Natural killer cell (primary cell): ENCODE results near the gene PDC. TPM values are rescaled to one million over a fixed set of nuclear protein-coding genes. Genes with fewer than 3 reads are reported as not detected.

Experiments
- ATAC-seq, 3 donors: fragments of 150-1000 bp in 2 of 3; fragments of 200-7000 bp in 1 of 3; cut with Tn5 transposase; 1 replicate in 1 of 3; 2 replicates in 2 of 3; pipeline ENCODE4 v1.10.0; 2021; ENCODE audit warnings: mild to moderate bottlenecking in 2 of 3, moderate library complexity in 2 of 3
- DNase-seq, 2 donors: peaks; one replicate each; pipeline versions ENCODE4 v3.0.0 to v3.0.0-alpha.2; 2013 to 2021; ENCODE audit warnings: mixed read lengths in 1 of 2
- H3K27ac ChIP-seq: one replicate; pipeline ENCODE4 v1.5.1; 2013; ENCODE audit warnings: mild to moderate bottlenecking, low read length
- H3K27me3 ChIP-seq: one replicate; pipeline ENCODE4 v1.6.1; 2013; ENCODE audit warnings: low read length; ENCODE audit not compliant: control insufficient read depth, insufficient read depth
- H3K36me3 ChIP-seq: one replicate; pipeline ENCODE4 v1.6.1; 2013; ENCODE audit warnings: low read length; ENCODE audit not compliant: control insufficient read depth, insufficient read depth
- H3K4me1 ChIP-seq: one replicate; pipeline ENCODE4 v1.6.1; 2013; ENCODE audit warnings: low read length; ENCODE audit not compliant: control insufficient read depth, insufficient read depth
- H3K4me3 ChIP-seq: one replicate; pipeline ENCODE4 v1.5.1; 2013; ENCODE audit warnings: low read length
- H3K9me3 ChIP-seq: one replicate; pipeline ENCODE4 v1.6.1; 2013; ENCODE audit warnings: low read length; ENCODE audit not compliant: control insufficient read depth, insufficient read depth
- H3K27ac Mint-ChIP-seq, 2 donors: one replicate each; pipeline ENCODE4 v1.8.0; 2022; ENCODE audit warnings: mild to moderate bottlenecking in 2 of 2, mixed read lengths in 2 of 2, moderate library complexity in 1 of 2
- H3K27me3 Mint-ChIP-seq, 2 donors: one replicate each; pipeline ENCODE4 v1.8.0; 2022; ENCODE audit warnings: low read depth in 2 of 2, mixed read lengths in 2 of 2
- H3K36me3 Mint-ChIP-seq: one replicate; pipeline ENCODE4 v1.8.0; 2022; ENCODE audit warnings: mixed read lengths
- H3K4me1 Mint-ChIP-seq, 2 donors: one replicate each; pipeline ENCODE4 v1.8.0; 2022; ENCODE audit warnings: mixed read lengths in 2 of 2
- H3K4me3 Mint-ChIP-seq: one replicate; pipeline ENCODE4 v1.8.0; 2022; ENCODE audit warnings: mild to moderate bottlenecking, moderate library complexity, mixed read lengths
- H3K9me3 Mint-ChIP-seq, 2 donors: one replicate each; pipeline ENCODE4 v1.8.0; 2022; ENCODE audit warnings: mixed read lengths in 2 of 2
- CTCF ChIP-seq: fragments of 200-600 bp; IDR thresholded peaks from one replicate; pipeline ENCODE4 v1.8.0; 2022; ENCODE audit warnings: antibody characterized with exemption
- WGBS: methylation state at CpG from one replicate; pipeline ENCODE4 v1.1.7; 2013; ENCODE audit warnings: missing lambda C conversion rate; ENCODE audit not compliant: insufficient coverage; 5-methylcytosine and 5-hydroxymethylcytosine counted together
- intact Hi-C: fragments of 100-400 bp; cut with micrococcal nuclease; formaldehyde crosslinking; loops from one replicate; pipeline ENCODE4 v1.14.2; 2022
- total RNA-seq, 4 donors: library from RNA; stranded (reverse); fragments of 120-200 nt in 1 of 4; gene quantifications; one replicate each; pipeline versions ENCODE4 v1.2.3 to v1.2.4, GENCODE V29; 2013 to 2022

The PDC gene
- total RNA-seq, 3 donors from 2014 or later (not counting 1 experiment from before 2014, with no cell fraction given) = not detected

GRCh38 chr1:186499571-186499970, 38.7 kb upstream of the PDC start:
- intact Hi-C loops = no loop called here
- DNase-seq (no peak), ATAC-seq (no peak)
- no peak for TF ChIP-seq CTCF
- no peaks in the 10 kb centered on the region for H3K9me3 ChIP-seq
- no peak overlapping the region for H3K4me3 ChIP-seq
- 100% methylated on average over 1 of the region's 1 CpG for WGBS
- Mint-ChIP-seq H3K9me3 (peaks cover 4% of the 10 kb centered on the region in 2 donors), H3K27me3 (no peaks in the 10 kb centered on the region), H3K36me3 (no peaks in the 10 kb centered on the region), H3K27ac (no peak overlapping the region), H3K4me3 (no peak overlapping the region), H3K4me1 (no peaks in the 10 kb centered on the region)
- H3K27me3 ChIP-seq = no peaks in the 10 kb centered on the region
- no peaks in the 10 kb centered on the region for H3K36me3 ChIP-seq
- no peak overlapping the region for H3K27ac ChIP-seq
- H3K4me1 ChIP-seq = no peaks in the 10 kb centered on the region

- H3K9me3 ChIP-seq = no peaks in the 10 kb centered on the region
- H3K27ac Mint-ChIP-seq = no peak overlapping the region
- no peaks in the 10 kb centered on the region for H3K27me3 ChIP-seq
- DNase-seq = no peak
- 36% methylated on average over 1 of the region's 4 CpGs for WGBS
- ATAC-seq = no peak
- no peaks in the 10 kb centered on the region for H3K27me3 Mint-ChIP-seq
- H3K4me1 Mint-ChIP-seq = no peaks in the 10 kb centered on the region
- TF ChIP-seq CTCF = no peak
- H3K4me3 Mint-ChIP-seq = no peak overlapping the region
- no peak overlapping the region for H3K27ac ChIP-seq
- no peaks in the 10 kb centered on the region for H3K36me3 ChIP-seq
- no peaks in the 10 kb centered on the region for H3K4me1 ChIP-seq
- H3K4me3 ChIP-seq = no peak overlapping the region
- no peaks in the 10 kb centered on the region for H3K9me3 Mint-ChIP-seq
- H3K36me3 Mint-ChIP-seq = no peaks in the 10 kb centered on the region
- intact Hi-C loops = no loop called here
Measured at GRCh38 chr1:186498695-186499389, 37.9 kb upstream of the PDC start.

DNA sequence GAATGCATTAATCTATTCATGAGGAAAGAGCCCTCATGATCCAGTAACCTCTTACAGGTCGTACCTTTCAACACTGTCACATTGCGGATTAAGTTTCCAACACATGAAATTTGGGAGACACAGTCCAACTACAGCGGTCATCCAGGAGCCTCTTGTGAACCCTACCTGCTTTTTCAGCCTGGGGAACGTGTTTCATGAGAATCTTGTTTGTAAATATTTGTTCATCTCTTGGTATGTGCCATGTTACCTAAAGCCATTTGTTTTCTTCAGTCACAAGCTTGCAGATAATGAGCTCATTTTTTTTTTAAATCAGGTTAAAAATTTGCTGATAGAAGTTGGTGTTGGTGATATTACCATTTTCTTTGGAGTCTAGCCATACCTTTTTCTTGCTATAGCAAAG, 37.2 kb upstream of the PDC start:
- no peaks in the 10 kb centered on the region for H3K9me3 Mint-ChIP-seq
- WGBS = 93% methylated on average over 4 of the region's 4 CpGs
- no peak for TF ChIP-seq CTCF

DNA sequence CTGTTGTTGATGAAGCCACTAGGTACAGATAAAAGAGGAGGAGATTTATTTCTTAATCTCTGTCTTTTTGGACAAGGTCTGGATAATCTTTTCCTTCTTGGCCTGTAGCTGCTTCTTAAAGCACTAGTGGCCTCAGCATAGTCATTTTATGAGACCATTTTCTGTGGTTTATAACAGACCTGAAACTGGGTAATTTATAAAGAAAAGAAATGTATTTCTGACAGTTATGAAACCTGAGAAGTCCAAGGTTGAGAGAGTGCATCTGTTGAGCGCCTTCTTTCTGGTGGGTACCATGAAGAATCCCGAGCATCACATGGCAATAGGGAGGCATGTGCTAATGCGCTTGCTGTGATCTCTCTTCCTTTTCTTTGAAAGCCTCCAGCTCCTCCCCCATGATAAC, 36.7 kb upstream of the PDC start:
- Histone ChIP-seq H3K27me3 (no peaks in the 10 kb centered on the region), H3K27ac (no peak overlapping the region), H3K4me1 (no peaks in the 10 kb centered on the region), H3K9me3 (no peaks in the 10 kb centered on the region), H3K4me3 (no peak overlapping the region), H3K36me3 (no peaks in the 10 kb centered on the region)
- no peak overlapping the region for H3K4me3 Mint-ChIP-seq
- 93% methylated on average over 3 of the region's 3 CpGs for WGBS
- intact Hi-C loops = no loop called here
- no peak overlapping the region for H3K27ac Mint-ChIP-seq
- no peaks in the 10 kb centered on the region for H3K36me3 Mint-ChIP-seq
- ATAC-seq (no peak), DNase-seq (no peak)
- no peaks in the 10 kb centered on the region for H3K9me3 Mint-ChIP-seq
- no peaks in the 10 kb centered on the region for H3K27me3 Mint-ChIP-seq
- no peaks in the 10 kb centered on the region for H3K4me1 Mint-ChIP-seq
- TF ChIP-seq CTCF = no peak

More for the DNA sequence above, 37.2 kb upstream of the PDC start:
- no peak for DNase-seq
- no peak overlapping the region for H3K4me3 ChIP-seq
- Mint-ChIP-seq H3K27me3 (no peaks in the 10 kb centered on the region), H3K36me3 (no peaks in the 10 kb centered on the region), H3K27ac (no peak overlapping the region), H3K4me1 (no peaks in the 10 kb centered on the region), H3K4me3 (no peak overlapping the region)
- H3K36me3 ChIP-seq = no peaks in the 10 kb centered on the region
- H3K27ac ChIP-seq = no peak overlapping the region
- no peaks in the 10 kb centered on the region for H3K4me1 ChIP-seq
- H3K27me3 ChIP-seq = no peaks in the 10 kb centered on the region
- no peaks in the 10 kb centered on the region for H3K9me3 ChIP-seq
- intact Hi-C loops = no loop called here
- ATAC-seq = no peak
